Smooth muscle cell (in vitro differentiated cells): ENCODE results near the gene PLCB1. TPM values are rescaled to one million over a fixed set of nuclear protein-coding genes. Genes with fewer than 3 reads are reported as not detected.

Experiments used
- DNase-seq: peaks from one replicate; lab custom pipeline; 2025; ENCODE audit not compliant: unreplicated experiment; lab: John Stamatoyannopoulos, UW
- H2AFZ ChIP-seq: fragments of 200-600 bp; sonication (generic); 2 replicates; pipeline ENCODE4 v1.6.0; 2016; ENCODE audit warnings: antibody characterized with exemption, low read depth, mild to moderate bottlenecking
- H3F3A ChIP-seq: fragments of 200-600 bp; sonication (generic); 2 replicates; pipeline ENCODE4 v1.6.0; 2017; ENCODE audit warnings: antibody characterized with exemption, low read depth
- H3K27ac ChIP-seq: fragments of 200-600 bp; sonication (generic); 2 replicates; pipeline ENCODE4 v1.5.1; 2016; ENCODE audit warnings: low read depth, mild to moderate bottlenecking
- H3K27me3 ChIP-seq: fragments of 200-600 bp; sonication (generic); 2 replicates; pipeline ENCODE4 v1.6.1; 2016; ENCODE audit warnings: low read depth, mild to moderate bottlenecking
- H3K36me3 ChIP-seq: fragments of 200-600 bp; sonication (generic); 2 replicates; pipeline ENCODE4 v1.5.1; 2016; ENCODE audit warnings: low read depth
- H3K4me1 ChIP-seq: fragments of 200-600 bp; sonication (generic); 2 replicates; pipeline ENCODE4 v1.5.1; 2016; ENCODE audit warnings: low read depth
- H3K4me2 ChIP-seq: fragments of 200-600 bp; sonication (generic); 2 replicates; pipeline ENCODE4 v1.6.0; 2016; ENCODE audit warnings: mild to moderate bottlenecking
- H3K4me3 ChIP-seq: fragments of 200-600 bp; sonication (generic); 2 replicates; pipeline ENCODE4 v1.5.1; 2016; ENCODE audit warnings: mild to moderate bottlenecking
- H3K79me2 ChIP-seq: fragments of 200-600 bp; sonication (generic); 2 replicates; pipeline ENCODE4 v1.6.0; 2016; ENCODE audit warnings: low read depth, mild to moderate bottlenecking
- H3K9ac ChIP-seq: fragments of 200-600 bp; sonication (generic); 2 replicates; pipeline ENCODE4 v1.6.0; 2016; ENCODE audit warnings: low read depth
- H3K9me3 ChIP-seq: fragments of 200-600 bp; sonication (generic); replicated peaks from 2 replicates; pipeline ENCODE4 v1.5.1; 2016; ENCODE audit warnings: low read depth
- H4K20me1 ChIP-seq: fragments of 200-600 bp; sonication (generic); 2 replicates; pipeline ENCODE4 v1.6.0; 2016; ENCODE audit warnings: low read depth
- CTCF ChIP-seq: fragments of 200-600 bp; sonication (generic); IDR thresholded peaks from 2 replicates; pipeline ENCODE4 v1.5.1; 2017; ENCODE audit warnings: borderline replicate concordance, mild to moderate bottlenecking, antibody characterized with exemption; ENCODE audit not compliant: insufficient read depth, poor library complexity, severe bottlenecking
- WGBS: methylation state at CpG from one replicate; pipeline ENCODE4 v1.1.7; 2016; ENCODE audit warnings: low lambda C conversion rate; 5-methylcytosine and 5-hydroxymethylcytosine counted together
- polyA plus RNA-seq: library from polyadenylated mRNA; unstranded; fragments of >200 nt; fragmentation: Nextera tagmentation; extraction: Ambion mirVana; gene quantifications from 2 replicates; pipeline ENCODE4 v1.2.1, GENCODE V29; 2016
- total RNA-seq: library from RNA; depleted of rRNA; stranded (reverse); fragments of >200 nt; gene quantifications from 2 replicates; pipeline ENCODE4 v1.2.3, GENCODE V29; 2014

The PLCB1 gene
- total and polyA plus RNA-seq, 2 experiments from 2014 or later = 4.7 to 25.3 TPM

GRCh38 chr20:8808202-8808535, 676.1 kb downstream of the PLCB1 start:
- no peak for DNase-seq
- Histone ChIP-seq H3K27ac (no peak overlapping the region), H3K9ac (no peak overlapping the region), H3K27me3 (no peaks in the 10 kb centered on the region), H3K4me3 (no peak overlapping the region), H3K9me3 (no peaks in the 10 kb centered on the region), H3K79me2 (no peaks in the 10 kb centered on the region), H3K4me1 (no peaks in the 10 kb centered on the region), H4K20me1 (no peaks in the 10 kb centered on the region), H3K36me3 (no peaks in the 10 kb centered on the region), H2AFZ (no peak overlapping the region), H3K4me2 (no peak overlapping the region), H3F3A (no peaks in the 10 kb centered on the region)
- TF ChIP-seq CTCF = no peak
- WGBS = 92% methylated on average over 5 of the region's 5 CpGs

GRCh38 chr20:8809107-8809953, 677.3 kb downstream of the PLCB1 start:
- no peak for TF ChIP-seq CTCF
- Histone ChIP-seq H3K4me1 (no peaks in the 10 kb centered on the region), H4K20me1 (no peaks in the 10 kb centered on the region), H3K9me3 (no peaks in the 10 kb centered on the region), H3K27ac (no peak overlapping the region), H3K4me2 (no peak overlapping the region), H3K4me3 (no peak overlapping the region), H3K27me3 (no peaks in the 10 kb centered on the region), H2AFZ (no peak overlapping the region), H3K9ac (no peak overlapping the region), H3K79me2 (no peaks in the 10 kb centered on the region), H3K36me3 (no peaks in the 10 kb centered on the region), H3F3A (no peaks in the 10 kb centered on the region)
- WGBS = 91% methylated on average over 14 of the region's 14 CpGs
- no peak for DNase-seq

- no peak for TF ChIP-seq CTCF
- Histone ChIP-seq H3K9ac (no peak overlapping the region), H2AFZ (no peak overlapping the region), H3K27ac (no peak overlapping the region), H3K4me2 (no peak overlapping the region), H3F3A (no peaks in the 10 kb centered on the region), H3K79me2 (no peaks in the 10 kb centered on the region), H3K4me3 (no peak overlapping the region), H3K36me3 (no peaks in the 10 kb centered on the region), H4K20me1 (no peaks in the 10 kb centered on the region), H3K4me1 (no peaks in the 10 kb centered on the region), H3K9me3 (no peaks in the 10 kb centered on the region), H3K27me3 (no peaks in the 10 kb centered on the region)
- DNase-seq = no peak
- WGBS = 78% methylated on average over 11 of the region's 11 CpGs
These were observed 679.9 kb downstream of the PLCB1 start for GRCh38 chr20:8811801-8812594.
